Skeletal muscle satellite cell (primary cell): ENCODE data around the gene DCP2.

Source experiments
- H3K27me3 ChIP-seq: 2 replicates; pipeline ENCODE4 v1.7.0; 2013; ENCODE audit warnings: low read length; ENCODE audit not compliant: control insufficient read depth, insufficient read depth
- H3K36me3 ChIP-seq: 2 replicates; pipeline ENCODE4 v1.7.0; 2013; ENCODE audit warnings: mild to moderate bottlenecking, control low read depth, low read length; ENCODE audit not compliant: insufficient read depth
- H3K4me1 ChIP-seq: 2 replicates; pipeline ENCODE4 v1.7.0; 2013; ENCODE audit warnings: low read length; ENCODE audit not compliant: control insufficient read depth, insufficient read depth
- H3K4me2 ChIP-seq: 2 replicates; pipeline ENCODE4 v1.7.0; 2013; ENCODE audit warnings: mild to moderate bottlenecking, low read length
- H3K4me3 ChIP-seq: 2 replicates; pipeline ENCODE4 v1.7.0; 2013; ENCODE audit warnings: low read length
- H3K9ac ChIP-seq: 2 replicates; pipeline ENCODE4 v1.7.0; 2013; ENCODE audit warnings: mild to moderate bottlenecking, low read depth, low read length, moderate library complexity
- H3K9me3 ChIP-seq: replicated peaks from 2 replicates; pipeline ENCODE4 v1.7.0; 2013; ENCODE audit warnings: mild to moderate bottlenecking, control low read depth, low read length

The DCP2 gene

DNA sequence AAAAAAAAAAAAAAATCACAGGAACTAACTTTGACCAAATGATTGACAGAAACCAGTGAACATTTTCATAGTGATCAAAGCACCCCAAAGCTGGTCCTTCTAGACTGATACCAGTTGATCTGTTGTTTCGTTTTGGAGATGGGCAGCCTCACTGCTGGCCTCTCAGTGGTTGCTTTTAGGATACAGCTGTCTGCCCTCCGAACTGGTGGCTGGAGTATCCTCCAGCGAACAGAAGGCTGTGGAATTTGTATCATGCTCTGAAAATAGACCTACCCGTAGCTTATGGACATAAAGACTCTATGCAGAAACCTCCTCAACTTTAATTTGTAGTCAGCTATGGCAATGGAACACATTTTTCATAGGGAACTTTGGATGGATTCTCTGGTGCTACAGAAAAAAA is 49.0 kb downstream of the DCP2 start:
- Histone ChIP-seq H3K4me3 (no peak overlapping the region), H3K4me1 (peaks cover 15% of the 10 kb centered on the region), H3K36me3 (peaks cover 46% of the 10 kb centered on the region), H3K4me2 (no peak overlapping the region), H3K27me3 (no peaks in the 10 kb centered on the region), H3K9ac (no peak overlapping the region), H3K9me3 (no peaks in the 10 kb centered on the region)

DNA sequence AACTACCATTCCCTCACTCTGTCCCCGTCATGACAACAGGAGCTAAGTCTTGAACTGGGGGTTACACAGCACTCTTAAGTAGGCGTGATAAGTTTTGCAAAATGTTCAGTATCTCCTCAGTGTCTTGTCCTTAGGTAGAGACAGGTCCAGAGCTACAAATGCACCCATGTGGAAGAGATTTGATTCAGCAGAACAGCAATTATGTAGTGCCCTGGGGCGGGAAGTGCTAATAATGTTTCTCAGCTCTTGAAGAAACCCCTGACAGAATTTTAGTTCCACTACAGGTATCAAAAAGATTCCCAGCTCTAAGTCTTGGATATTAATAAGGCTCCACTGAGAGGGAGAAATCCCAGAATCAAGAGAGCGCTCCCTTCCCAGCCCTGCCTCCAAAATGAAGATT is 49.6 kb downstream of the DCP2 start:
- H3K9ac ChIP-seq, result no peak overlapping the region
- no peaks in the 10 kb centered on the region for H3K9me3 ChIP-seq
- H3K36me3 ChIP-seq, result peaks cover 45% of the 10 kb centered on the region
- H3K4me1 ChIP-seq, result peaks cover 13% of the 10 kb centered on the region
- no peak overlapping the region for H3K4me2 ChIP-seq
- H3K27me3 ChIP-seq, result no peaks in the 10 kb centered on the region
- no peak overlapping the region for H3K4me3 ChIP-seq

DNA sequence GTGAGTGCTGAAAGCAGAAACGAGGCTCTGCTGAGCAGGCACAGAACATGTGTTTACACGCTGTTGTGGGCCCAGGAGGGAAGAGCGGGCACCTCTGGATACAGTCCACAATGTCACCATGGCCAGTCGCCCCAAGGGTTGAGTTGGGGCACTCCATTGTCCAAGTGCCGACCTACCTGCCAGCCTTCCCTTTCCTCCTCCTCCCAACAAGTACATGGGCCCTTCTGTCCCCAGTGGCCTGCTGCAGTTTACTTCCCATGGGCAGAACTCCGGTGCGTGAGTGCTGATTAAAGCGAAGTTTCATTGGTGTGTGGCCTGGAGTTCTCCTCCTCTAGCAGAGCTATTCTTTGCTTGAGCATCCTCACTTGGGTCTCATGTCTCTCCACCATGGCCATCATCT is 50.4 kb downstream of the DCP2 start:
- Histone ChIP-seq H3K9ac (no peak overlapping the region), H3K36me3 (peaks cover 40% of the 10 kb centered on the region), H3K4me3 (no peak overlapping the region), H3K4me1 (peaks cover 13% of the 10 kb centered on the region), H3K9me3 (no peaks in the 10 kb centered on the region), H3K4me2 (no peak overlapping the region), H3K27me3 (no peaks in the 10 kb centered on the region)

DNA sequence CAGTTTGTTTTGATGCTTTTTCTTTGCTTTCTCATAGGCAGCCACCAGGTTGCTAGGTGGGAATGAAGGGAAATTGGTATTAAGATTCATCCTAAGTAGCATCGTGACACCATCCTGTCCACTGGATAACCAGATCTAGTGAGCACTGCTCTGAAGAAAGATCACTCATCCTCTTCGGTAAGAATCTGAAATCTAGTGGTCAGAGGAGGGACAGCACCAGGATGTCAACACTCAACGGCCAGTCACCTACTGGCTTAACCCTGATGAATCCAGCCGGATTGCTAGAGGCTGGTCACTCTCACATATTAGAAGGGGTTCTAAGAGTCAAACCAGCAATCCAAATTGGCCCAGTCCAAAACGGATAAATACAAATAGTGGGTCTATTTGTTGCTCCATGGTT is 50.8 kb downstream of the DCP2 start:
- no peaks in the 10 kb centered on the region for H3K9me3 ChIP-seq
- no peak overlapping the region for H3K4me3 ChIP-seq
- H3K4me1 ChIP-seq, result peaks cover 13% of the 10 kb centered on the region
- no peaks in the 10 kb centered on the region for H3K27me3 ChIP-seq
- H3K36me3 ChIP-seq, result peaks cover 36% of the 10 kb centered on the region
- no peak overlapping the region for H3K4me2 ChIP-seq
- no peak overlapping the region for H3K9ac ChIP-seq

DNA sequence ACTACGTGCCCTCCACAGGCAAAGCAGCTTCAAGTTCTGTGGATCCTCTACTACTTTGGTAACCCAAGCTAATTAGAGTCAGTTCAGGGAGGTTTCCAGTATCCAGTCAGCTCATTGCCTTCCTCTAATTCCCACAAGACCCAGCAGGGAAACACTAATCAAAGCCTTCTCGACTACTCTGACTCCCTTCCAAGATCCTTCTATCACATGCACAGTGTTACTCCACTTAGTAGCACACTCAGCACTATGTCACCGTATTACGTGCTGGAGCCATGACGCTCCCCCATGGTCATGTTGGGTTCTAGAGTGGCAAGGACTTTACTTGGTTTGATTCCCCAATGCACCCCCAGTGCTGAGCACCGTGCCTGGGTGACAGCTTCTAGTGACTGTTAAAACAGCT is 53.0 kb downstream of the DCP2 start:
- H3K27me3 ChIP-seq, result no peaks in the 10 kb centered on the region
- H3K4me1 ChIP-seq, result peaks cover 21% of the 10 kb centered on the region
- H3K36me3 ChIP-seq, result peaks cover 30% of the 10 kb centered on the region
- H3K4me3 ChIP-seq, result no peak overlapping the region
- H3K4me2 ChIP-seq, result no peak overlapping the region
- no peaks in the 10 kb centered on the region for H3K9me3 ChIP-seq
- H3K9ac ChIP-seq, result no peak overlapping the region

DNA sequence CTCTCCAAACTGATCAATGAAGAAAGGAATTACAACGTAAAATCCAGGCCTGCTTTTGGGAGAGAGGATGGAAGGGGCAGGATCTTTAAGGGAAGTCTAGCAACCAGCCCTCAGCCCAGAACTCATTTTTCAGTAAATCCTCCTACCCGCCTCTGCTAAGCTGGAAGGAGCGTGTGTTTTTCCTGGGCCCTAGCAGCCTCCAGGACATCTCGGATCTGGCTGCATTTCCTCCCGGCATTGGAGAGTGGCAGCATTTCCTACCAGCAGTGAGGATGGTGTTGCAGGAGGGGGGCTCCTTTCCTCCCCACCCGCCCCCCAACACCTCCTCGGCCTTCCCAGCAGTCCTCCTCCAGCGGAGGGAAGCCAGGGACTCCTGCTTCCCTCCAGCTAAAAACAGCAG is 54.5 kb downstream of the DCP2 start:
- Histone ChIP-seq H3K4me3 (no peak overlapping the region), H3K36me3 (peaks cover 23% of the 10 kb centered on the region), H3K4me2 (no peak overlapping the region), H3K9me3 (no peaks in the 10 kb centered on the region), H3K27me3 (no peaks in the 10 kb centered on the region), H3K9ac (no peak overlapping the region), H3K4me1 (peaks cover 30% of the 10 kb centered on the region)

DNA sequence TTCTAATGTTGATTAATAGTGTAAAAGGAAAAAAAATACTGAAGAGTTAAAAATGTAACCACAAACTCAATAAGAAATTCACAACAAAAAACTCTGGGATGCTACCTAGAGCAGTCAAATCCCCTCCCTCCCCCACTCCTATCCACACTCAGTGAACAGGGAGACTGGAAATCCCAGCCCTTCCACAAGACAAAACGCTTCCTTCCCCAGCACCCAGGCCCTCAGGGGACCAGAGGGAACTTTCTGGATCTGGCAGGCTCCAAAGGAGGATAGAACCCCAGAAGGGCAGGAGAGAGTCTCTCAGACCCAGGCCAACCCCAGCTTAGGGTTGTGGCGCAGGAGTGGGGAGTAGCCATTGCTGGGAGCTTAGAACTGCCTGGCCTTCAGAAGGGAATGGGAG is 55.0 kb downstream of the DCP2 start:
- Histone ChIP-seq H3K27me3 (no peaks in the 10 kb centered on the region), H3K4me2 (no peak overlapping the region), H3K4me3 (no peak overlapping the region), H3K9ac (no peak overlapping the region), H3K9me3 (no peaks in the 10 kb centered on the region), H3K36me3 (peaks cover 19% of the 10 kb centered on the region), H3K4me1 (peaks cover 30% of the 10 kb centered on the region)

DNA sequence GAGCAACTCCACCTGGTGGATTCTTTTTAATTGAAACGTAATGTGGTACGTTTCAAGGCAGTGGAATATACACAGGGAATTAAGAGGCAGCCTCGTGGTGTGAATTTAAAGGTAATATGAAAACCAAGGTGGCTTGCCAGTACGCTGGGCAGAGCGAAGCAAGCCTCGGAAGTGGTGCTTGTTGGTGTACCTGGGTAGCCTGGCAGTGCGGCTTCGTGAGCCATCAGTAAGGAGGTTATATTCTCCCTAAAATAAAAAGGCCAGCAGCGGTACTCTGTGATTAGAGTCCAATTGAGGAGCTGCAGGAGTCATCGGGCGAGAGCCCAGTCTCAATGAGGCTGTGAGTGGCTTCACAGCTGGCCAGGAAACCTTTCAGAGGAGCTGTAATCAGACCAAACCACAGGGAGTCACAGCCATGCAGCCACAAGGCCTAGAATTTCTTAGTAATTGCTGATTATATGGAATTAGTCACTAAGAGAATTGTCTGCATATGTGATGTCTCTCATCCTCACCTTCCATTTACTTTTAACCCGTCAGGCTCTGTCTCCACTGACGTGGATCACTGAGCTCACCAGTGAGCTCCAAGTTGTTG is 57.7 kb downstream of the DCP2 start:
- H3K27me3 ChIP-seq, result no peaks in the 10 kb centered on the region
- H3K4me3 ChIP-seq, result no peak overlapping the region
- H3K9me3 ChIP-seq, result no peaks in the 10 kb centered on the region
- no peak overlapping the region for H3K4me2 ChIP-seq
- no peak overlapping the region for H3K9ac ChIP-seq
- peaks cover 40% of the 10 kb centered on the region for H3K4me1 ChIP-seq
- H3K36me3 ChIP-seq, result peaks cover 2% of the 10 kb centered on the region

DNA sequence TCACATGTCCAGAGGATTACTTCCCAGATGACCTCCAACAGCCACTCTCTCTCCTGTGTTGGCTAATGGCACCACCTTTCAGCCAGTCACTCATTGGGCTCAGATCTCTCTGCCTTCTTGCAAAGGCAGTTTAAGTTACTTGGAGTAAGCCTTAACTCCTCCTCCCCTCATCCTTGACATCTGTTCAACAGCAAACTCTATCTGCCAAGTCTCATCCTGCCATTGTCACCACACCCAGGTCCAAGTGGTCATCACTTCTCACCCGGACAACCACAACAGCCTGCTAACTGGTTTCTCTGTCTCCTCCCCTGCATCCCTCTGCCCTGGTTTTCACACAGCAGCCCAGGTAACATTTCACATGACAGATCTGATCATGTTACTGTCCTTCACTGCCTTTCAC is 58.5 kb downstream of the DCP2 start:
- no peak overlapping the region for H3K9ac ChIP-seq
- H3K4me2 ChIP-seq, result no peak overlapping the region
- no peak overlapping the region for H3K4me3 ChIP-seq
- H3K36me3 ChIP-seq, result no peaks in the 10 kb centered on the region
- H3K4me1 ChIP-seq, result peaks cover 32% of the 10 kb centered on the region
- H3K27me3 ChIP-seq, result no peaks in the 10 kb centered on the region
- H3K9me3 ChIP-seq, result no peaks in the 10 kb centered on the region

DNA sequence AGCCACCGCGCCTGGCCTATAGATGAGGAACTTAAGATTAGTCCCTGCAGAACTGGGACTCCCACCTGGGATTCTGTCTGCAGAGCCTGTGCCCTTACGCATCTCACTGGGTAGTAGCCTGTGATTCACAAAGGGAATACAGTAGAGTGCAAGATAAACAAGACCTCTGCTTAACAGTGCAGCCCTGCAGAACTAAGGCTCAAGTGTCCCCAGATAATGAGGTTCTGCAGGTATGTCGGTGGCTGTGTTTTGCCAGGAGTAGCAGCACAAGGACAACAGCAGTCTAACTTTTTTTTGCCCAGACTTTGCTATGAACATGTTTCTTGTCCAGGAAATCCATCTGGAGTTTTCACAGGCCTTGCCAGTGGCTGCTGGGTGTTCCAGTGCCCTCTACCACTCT is 59.7 kb downstream of the DCP2 start:
- Histone ChIP-seq H3K9ac (no peak overlapping the region), H3K4me1 (peaks cover 26% of the 10 kb centered on the region), H3K4me3 (no peak overlapping the region), H3K36me3 (no peaks in the 10 kb centered on the region), H3K9me3 (no peaks in the 10 kb centered on the region), H3K27me3 (no peaks in the 10 kb centered on the region), H3K4me2 (no peak overlapping the region)

DNA sequence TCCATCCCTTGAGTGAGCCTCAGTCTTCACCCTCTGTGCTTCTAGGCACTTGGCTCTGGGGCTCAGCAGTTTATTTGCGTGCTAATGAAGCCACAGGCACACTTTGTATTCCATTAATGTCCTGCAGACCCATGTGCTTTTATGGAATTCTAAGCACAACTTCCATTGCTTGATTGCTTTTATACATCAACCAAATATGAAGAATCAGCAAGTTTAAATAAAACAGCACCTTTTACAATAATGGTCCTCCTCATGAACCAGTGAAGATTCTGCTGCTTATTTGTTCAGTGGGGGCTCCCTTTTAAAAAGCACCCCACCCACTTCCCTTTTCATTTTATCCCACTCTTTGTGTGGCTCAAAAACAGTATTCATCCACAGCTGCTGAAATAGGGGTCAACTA is 60.2 kb downstream of the DCP2 start:
- Histone ChIP-seq H3K4me2 (no peak overlapping the region), H3K4me1 (peaks cover 26% of the 10 kb centered on the region), H3K4me3 (no peak overlapping the region), H3K36me3 (no peaks in the 10 kb centered on the region), H3K9me3 (no peaks in the 10 kb centered on the region), H3K9ac (no peak overlapping the region), H3K27me3 (no peaks in the 10 kb centered on the region)

DNA sequence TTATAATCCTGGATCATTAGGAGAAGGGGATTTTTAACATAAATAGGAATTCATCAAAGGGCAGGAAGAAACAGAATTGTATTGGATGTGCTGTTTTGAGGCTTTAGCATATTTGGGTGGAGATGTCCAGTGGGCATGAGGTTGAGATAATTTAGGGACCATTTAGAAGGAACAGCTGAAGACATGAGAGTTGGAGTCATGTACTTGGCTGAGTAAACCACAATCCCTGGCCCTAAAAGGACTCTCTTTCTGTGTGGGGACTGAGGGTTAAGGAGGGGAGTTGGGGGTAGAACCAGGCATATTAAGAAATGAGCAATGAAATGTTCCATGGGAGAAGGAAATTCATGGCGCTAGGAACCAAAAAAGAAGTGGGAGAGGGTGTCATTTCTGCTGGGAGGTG is 61.5 kb downstream of the DCP2 start:
- no peak overlapping the region for H3K4me2 ChIP-seq
- H3K4me3 ChIP-seq, result no peak overlapping the region
- H3K27me3 ChIP-seq, result no peaks in the 10 kb centered on the region
- H3K9ac ChIP-seq, result no peak overlapping the region
- peaks cover 27% of the 10 kb centered on the region for H3K4me1 ChIP-seq
- H3K9me3 ChIP-seq, result no peaks in the 10 kb centered on the region
- H3K36me3 ChIP-seq, result no peaks in the 10 kb centered on the region
